C1 segment of cervical spinal cord (tissue), 14 donors: Measurements from ENCODE around the gene IRX2.
A peak's percentile ranks its signal among the peaks of the same experiment; 100 is the strongest.

Experiments used
- DNase-seq, 14 donors: peaks; one replicate each; lab custom pipeline; 2025; lab: John Stamatoyannopoulos, UW

The IRX2 gene

DNA sequence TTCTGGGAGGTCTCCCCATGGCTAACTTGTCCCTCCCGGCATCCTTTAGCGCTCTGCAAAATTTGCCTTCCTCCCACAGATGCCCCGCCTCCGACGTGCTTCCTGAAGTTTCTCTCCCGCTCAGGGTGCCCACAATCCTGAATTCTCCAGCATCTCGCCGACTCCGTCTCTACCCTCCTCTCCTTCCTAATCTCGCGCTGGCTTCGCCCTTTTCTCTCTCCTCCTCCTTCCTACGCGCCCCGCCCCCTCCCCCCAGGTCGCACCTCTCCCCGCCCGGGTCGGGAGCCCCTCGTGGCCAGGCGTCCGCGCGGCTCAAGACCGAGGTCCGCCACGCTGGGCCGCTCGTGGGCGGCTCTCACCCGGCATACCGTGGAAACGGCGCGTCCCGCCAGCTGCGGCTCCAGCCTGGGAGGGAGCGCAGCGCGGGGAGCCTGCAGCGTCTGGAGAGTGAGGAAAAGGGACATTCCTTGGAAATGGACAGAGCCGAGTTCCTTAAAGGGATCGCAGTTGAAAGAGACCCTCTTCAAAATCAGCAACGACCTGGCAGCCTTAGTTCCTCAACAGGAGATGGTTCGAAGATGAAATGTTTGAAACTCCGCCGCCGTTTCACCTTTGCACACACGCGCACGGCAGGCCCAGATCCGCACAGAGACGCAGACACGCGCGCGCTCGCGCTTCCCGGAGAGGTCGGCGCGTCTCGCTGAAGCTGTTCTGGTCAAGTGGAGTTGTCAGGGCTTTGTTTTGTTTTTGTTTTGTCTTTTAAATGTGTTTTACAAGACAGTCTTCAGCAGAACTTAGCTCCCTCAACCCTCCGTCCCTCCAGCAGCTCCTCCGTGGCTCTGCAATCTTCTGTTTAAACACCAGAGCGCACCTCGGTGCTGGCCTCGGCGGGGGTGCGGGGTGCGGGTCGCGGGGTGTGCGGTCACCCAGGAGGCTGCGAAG, 5.0 kb upstream of the IRX2 start:
- peak in 1 of 14 donors; percentile 31 for DNase-seq

- DNase-seq: no peak
These were observed 4.2 kb upstream of the IRX2 start for GRCh38 chr5:2755681-2756171.

- DNase-seq: peak in 1 of 14 donors; percentile 13
These were observed 3.7 kb upstream of the IRX2 start for GRCh38 chr5:2755076-2755680.

DNA sequence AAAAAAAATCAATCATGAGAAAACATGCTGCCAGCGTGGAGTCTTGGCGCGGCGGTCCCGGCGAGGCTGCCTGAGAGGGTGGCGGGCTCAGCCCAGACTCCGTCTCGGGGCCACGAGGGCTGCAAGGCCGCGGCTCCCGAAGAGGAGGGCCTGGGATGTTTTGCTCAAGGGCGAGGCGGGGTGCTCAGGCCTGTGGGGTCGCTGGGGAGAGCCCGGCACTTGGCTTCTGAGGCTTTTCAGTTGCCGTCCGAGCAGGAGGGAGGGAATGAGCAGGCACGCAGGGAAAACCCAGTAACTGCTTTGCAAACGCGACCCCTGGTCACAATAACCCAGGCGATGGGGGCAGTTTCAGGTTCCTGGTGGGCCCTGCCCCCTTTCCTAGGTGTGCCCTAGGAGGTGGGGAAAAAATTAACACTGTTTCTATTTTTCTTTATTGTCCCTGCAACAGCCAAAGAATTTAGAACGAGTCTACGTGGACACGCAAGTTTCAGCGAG, 3.2 kb upstream of the IRX2 start:
- no peak for DNase-seq

DNA sequence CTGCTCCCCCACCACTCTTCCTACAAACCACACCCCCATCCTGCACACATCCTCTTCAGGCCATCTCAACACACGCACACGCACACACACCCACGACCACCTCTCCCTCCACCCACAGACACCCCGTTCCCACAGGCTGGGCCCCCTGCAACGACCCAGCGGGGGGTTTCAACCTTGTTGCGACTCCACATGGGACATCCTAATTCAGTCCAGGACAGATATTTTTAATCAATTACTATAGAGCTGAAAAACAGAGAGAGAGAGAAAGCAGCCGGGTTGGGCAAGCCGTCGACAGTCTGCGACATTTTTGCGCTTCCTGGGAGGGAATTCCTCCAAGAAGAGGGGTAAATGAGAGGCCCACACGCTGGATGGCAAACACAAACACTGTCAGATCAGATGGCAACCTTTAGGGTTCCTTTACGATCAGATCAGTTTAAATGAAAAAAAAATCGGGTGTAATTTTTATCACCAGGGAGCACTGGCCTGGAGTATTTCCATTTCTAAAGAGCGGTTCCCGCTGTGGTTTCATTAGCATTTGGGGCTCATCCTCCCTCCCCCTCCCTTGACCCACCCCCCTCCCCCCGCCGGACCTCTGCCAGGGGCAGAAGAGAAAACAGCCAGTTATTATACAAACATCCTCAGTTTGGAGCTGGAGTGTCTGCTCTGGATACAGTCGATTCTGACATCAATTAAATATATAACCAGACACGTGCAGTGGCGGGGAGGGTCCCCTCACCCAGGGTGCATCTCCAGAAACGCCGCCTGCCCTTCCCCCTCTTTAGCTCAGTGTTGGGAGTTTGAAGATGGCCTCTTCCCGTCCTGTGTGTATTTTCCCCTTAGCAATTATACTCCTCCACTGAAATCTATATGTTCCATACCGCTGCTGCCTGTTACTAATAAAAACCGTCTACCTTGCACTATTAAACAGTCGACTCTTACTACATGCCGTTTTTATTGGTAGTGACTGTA, 2.3 kb upstream of the IRX2 start:
- no peak for DNase-seq

- no peak for DNase-seq
These were observed 1.5 kb upstream of the IRX2 start for GRCh38 chr5:2752821-2753439.

- no peak for DNase-seq
These were observed 763 bp upstream of the IRX2 start for GRCh38 chr5:2752059-2752820.

GRCh38 chr5:2750758-2751464, 566 bp downstream of the IRX2 start:
- peak in 1 of 14 donors; percentile 51 for DNase-seq

DNA sequence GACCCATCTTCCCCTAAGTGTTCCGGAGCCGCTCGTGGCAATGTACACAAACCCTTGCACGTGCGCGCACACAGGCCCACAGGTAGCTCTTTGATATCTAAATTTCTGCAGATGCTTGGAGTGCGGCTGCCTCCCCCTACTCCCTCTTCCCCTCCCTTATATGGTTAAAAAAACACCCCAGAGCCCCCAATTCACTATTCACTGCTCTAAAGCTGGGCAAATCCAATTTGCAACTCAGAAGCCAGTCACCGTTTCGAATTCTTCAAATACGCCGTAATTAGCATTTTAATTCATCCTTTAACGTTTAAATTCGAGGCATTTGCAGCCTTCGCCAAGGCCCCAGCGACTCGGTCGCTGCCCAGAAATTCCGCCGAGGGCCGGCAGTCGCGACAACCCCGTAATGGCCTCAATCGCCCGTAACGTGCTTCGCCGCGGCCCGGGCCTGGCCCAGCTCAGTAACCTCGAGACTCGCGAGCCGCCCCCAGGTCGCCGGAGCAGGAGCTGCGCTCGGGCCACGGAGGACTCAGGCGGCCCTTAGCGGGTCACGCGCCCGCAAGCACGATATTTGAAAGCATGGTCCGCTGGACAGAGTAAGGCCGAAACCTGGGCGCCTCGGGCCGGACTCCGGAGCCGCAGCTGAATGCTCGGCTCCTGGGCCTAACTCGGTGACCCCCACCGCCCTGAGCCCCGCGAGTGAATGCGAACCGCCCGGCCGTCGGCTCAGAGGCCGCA, 1.3 kb downstream of the IRX2 start:
- peak in 1 of 14 donors; percentile 51 for DNase-seq

DNA sequence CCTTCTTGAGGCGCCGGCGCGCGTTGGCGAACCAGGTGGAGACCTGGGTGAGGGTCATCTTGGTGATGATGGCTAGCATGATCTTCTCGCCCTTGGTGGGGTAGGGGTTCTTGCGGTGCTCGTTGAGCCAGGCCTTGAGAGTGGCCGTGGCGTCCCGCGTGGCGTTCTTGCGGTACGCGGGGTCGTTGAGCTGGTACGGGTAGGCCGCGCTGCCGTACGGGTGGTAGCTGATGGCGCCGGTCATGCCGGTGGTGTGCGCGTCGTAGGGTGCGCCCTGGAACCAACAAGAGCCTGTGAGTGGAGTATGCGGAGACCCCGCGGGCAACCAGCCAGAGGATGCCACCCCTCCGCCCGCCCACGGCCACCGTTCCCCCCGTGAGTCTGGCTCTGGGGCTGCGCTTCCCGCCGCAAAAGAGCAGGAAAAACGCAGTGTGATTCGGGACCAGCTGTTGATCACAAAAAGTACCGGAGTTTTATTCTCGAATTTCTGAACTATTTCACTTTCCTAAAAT, 1.9 kb downstream of the IRX2 start:
- DNase-seq: no peak

GRCh38 chr5:2748861-2749513, 2.5 kb downstream of the IRX2 start:
- DNase-seq: peak in 1 of 14 donors; percentile 19

GRCh38 chr5:2748179-2748860, 3.2 kb downstream of the IRX2 start:
- peak in 1 of 14 donors; percentile 13 for DNase-seq

DNA sequence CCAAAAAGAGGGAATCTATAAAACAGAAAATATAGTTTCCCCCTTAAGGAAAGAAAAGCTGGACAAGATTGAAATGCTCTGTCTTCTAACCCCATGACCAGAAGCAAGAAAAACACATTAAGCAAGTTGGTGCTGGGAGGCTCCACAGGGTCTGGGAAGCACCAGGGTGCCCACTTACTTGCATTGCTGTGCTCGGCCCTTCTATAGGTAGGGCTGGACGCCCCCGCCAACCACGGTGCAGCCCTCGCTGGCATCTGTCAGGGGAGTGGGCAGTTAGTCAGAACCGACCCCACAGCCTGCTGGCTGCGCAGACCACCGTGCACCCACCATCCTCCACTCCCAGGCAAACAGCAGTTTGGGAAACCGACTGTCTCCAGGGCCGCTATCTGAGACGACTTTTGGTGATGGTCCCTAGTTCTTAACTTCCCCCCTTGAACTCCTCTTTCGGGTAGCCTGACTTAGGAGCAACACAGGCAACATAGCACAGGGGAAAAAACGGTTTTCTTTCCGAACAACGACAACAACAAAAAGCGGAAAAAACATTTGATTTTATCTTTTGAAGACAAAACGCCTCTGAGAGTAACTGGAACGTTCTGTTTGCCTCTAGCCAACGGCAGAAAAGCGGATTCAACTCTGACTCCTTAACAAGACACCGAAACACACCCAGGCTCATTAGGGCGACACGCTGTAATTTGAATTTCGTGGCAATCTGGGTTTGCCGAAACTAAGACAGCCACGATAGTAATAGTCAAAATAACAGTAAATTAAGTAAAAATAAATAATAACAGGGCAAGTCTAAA, 3.9 kb downstream of the IRX2 start:
- peak in 1 of 14 donors; percentile 14 for DNase-seq

DNA sequence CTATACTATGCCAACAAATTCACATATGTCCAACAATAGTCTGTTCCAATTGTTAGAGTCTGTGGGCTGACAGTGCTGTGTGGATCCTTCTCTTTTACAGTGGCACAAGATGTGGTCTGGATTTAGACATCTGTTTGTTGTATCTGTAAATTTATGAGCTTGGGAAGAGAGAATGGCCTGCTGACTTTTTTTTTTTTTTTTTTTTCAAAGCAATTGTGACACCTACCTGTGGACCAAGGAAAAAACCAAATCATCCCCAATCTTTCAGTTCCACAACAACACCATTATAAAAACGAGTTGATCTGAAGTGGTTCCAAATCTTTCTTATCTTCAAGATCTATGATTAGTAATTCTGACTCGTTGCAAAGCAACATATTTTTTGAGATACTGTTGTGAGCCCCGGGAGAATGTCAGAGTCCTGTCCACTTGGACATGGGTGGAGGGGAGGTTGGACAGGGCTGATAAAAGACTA, 4.9 kb downstream of the IRX2 start:
- no peak for DNase-seq

DNA sequence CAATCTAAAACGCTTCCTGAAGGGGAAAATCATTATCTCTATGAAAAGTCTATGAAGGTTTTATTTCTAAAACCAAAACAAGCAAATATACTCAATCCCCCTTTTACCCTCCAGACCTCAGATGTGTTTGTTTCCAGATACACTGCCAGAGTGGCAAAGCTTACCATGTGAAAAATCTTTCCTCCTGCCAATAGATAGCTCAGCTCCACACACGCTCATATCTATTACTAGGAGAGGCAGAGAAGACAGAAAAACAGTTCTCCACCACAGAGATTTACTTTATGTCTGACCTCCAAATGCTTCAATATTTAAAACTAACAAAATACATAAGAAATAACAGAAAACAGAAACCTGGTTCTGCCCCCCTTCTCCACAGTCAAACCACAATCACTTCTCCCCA, 7.0 kb downstream of the IRX2 start:
- no peak for DNase-seq

- DNase-seq: peak in 1 of 14 donors; percentile 15
These were observed 8.4 kb downstream of the IRX2 start for GRCh38 chr5:2742921-2743679.
